Right lobe of liver (tissue), 6 donors: ENCODE measurements around the gene VPS4B. TPM values are rescaled to one million over a fixed set of nuclear protein-coding genes. Genes with fewer than 3 reads are reported as not detected.

ENCODE experiments used
- ATAC-seq, 4 donors: fragments of 200-7000 bp; cut with Tn5 transposase; one replicate each; pipeline ENCODE4 v1.9.1; 2020; ENCODE audit warnings: mild to moderate bottlenecking in 4 of 4, moderate library complexity in 4 of 4
- DNase-seq, 3 donors: peaks; one replicate each; pipeline ENCODE4 v3.0.0-alpha.2; 2020
- H3K27ac ChIP-seq, 3 donors: fragments of 200-600 bp; one replicate each; pipeline ENCODE4 v1.8.0; 2022
- H3K27me3 ChIP-seq, 2 donors: fragments of 200-600 bp; one replicate each; pipeline ENCODE4 v1.8.0; 2022
- H3K36me3 ChIP-seq, 4 donors: fragments of 200-600 bp; sonication (generic) in 1 of 4; one replicate each; pipeline versions ENCODE4 v1.5.1 to v1.8.0; 2017 to 2022; ENCODE audit warnings: control low read depth in 1 of 4
- H3K4me1 ChIP-seq, 4 donors: fragments of 200-600 bp; sonication (generic) in 1 of 4; one replicate each; pipeline versions ENCODE4 v1.5.1 to v1.8.0; 2017 to 2022; ENCODE audit warnings: control low read depth in 1 of 4
- H3K4me3 ChIP-seq, 3 donors: fragments of 200-600 bp; one replicate each; pipeline ENCODE4 v1.8.0; 2022
- H3K9me3 ChIP-seq, 4 donors: fragments of 200-600 bp; sonication (generic) in 1 of 4; one replicate each; pipeline versions ENCODE4 v1.5.1 to v1.8.0; 2017 to 2022; ENCODE audit warnings: control low read depth in 1 of 4
- POLR2A ChIP-seq: fragments of 450-650 bp; IDR thresholded peaks from one replicate; pipeline ENCODE4 v1.6.1; 2017; ENCODE audit warnings: antibody characterized with exemption, mild to moderate bottlenecking
- WGBS: methylation state at CpG from one replicate; pipeline ENCODE4 v1.1.6; 2018; ENCODE audit warnings: low coverage, low lambda C conversion rate; ENCODE audit not compliant: insufficient coverage; ENCODE audit errors: missing lambda C conversion rate; 5-methylcytosine and 5-hydroxymethylcytosine counted together
- intact Hi-C, 2 donors: fragments of 100-400 bp; cut with DNase I; formaldehyde crosslinking; loops; one replicate each; pipeline versions ENCODE4 v1.11.2 to v1.14.1; 2022
- total RNA-seq, 6 experiments: library from RNA; depleted of rRNA in 2 of 6; stranded (reverse); fragments of >200 nt in 2 of 6; fragmentation: NEBNext Ultra II Directional in 3 of 6; extraction: Animal tissue kit (Norgen Biotek cat#: 25700) in 3 of 6; gene quantifications; one replicate each; pipeline versions ENCODE4 v1.1.0 to v1.2.4, GENCODE V29; 2016 to 2023
- TF ChIP-seq, protein P1 (sequence below), 4 donors: fragments of 200-600 bp in 3 of 4; fragments of 450-650 bp in 1 of 4; IDR thresholded peaks; one replicate each; pipeline versions ENCODE4 v1.5.1 to v1.8.0; 2016 to 2022; ENCODE audit warnings: antibody characterized with exemption in 4 of 4, mild to moderate bottlenecking in 2 of 4
- donor health status: DM: no; HTN: yes; CAD: no.
- donor health status: DM: no; HTN: no; CAD: no.
- donor health status: DM: no; HTN: no; CAD: no.
- donor health status: DM: no; HTN: yes; CAD: no.
- donor health status: DM: no; HTN: yes; CAD: no.

VPS4B gene
- total RNA-seq, 6 experiments from 2014 or later, result 18.3 to 30.4 (median 22.3) TPM

GRCh38 chr18:63348508-63349136 lies 73.7 kb downstream of the VPS4B start:
- DNase-seq, result peak; percentile 75 to 76 (median 76)
- Histone ChIP-seq H3K9me3 (no peaks in the 10 kb centered on the region), H3K27ac (peak overlapping the region in 2 of 3 donors; percentile 42 to 64), H3K4me1 (peaks cover 0 to 31% (median 14%) of the 10 kb centered on the region in 4 donors), H3K27me3 (no peaks in the 10 kb centered on the region), H3K36me3 (peaks cover 0 to 47% (median 15%) of the 10 kb centered on the region in 4 donors), H3K4me3 (no peak overlapping the region)
- 74% methylated on average over 7 of the region's 7 CpGs for WGBS
- TF ChIP-seq, protein P1, sequence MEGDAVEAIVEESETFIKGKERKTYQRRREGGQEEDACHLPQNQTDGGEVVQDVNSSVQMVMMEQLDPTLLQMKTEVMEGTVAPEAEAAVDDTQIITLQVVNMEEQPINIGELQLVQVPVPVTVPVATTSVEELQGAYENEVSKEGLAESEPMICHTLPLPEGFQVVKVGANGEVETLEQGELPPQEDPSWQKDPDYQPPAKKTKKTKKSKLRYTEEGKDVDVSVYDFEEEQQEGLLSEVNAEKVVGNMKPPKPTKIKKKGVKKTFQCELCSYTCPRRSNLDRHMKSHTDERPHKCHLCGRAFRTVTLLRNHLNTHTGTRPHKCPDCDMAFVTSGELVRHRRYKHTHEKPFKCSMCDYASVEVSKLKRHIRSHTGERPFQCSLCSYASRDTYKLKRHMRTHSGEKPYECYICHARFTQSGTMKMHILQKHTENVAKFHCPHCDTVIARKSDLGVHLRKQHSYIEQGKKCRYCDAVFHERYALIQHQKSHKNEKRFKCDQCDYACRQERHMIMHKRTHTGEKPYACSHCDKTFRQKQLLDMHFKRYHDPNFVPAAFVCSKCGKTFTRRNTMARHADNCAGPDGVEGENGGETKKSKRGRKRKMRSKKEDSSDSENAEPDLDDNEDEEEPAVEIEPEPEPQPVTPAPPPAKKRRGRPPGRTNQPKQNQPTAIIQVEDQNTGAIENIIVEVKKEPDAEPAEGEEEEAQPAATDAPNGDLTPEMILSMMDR (IDR thresholded peaks at IDR 0.05), result no peak
- TF ChIP-seq POLR2A, result no peak
- ATAC-seq, result peak; percentile 52 to 75 (median 66)
- intact Hi-C loops, result loop anchor here in 1 of 2 donors (10.0 kb wide), 1 partner anchor 86 kb away; no protein-coding TSS in a partner anchor

- 84% methylated on average over 7 of the region's 7 CpGs for WGBS
- no peak overlapping the region for H3K4me3 ChIP-seq
- no peak for ATAC-seq
- H3K4me1 ChIP-seq, result peaks cover 0 to 31% (median 15%) of the 10 kb centered on the region in 4 donors
- no peak overlapping the region for H3K27ac ChIP-seq
- TF ChIP-seq POLR2A, result no peak
- TF ChIP-seq, protein P1 (IDR thresholded peaks at IDR 0.05), result no peak
- no peaks in the 10 kb centered on the region for H3K9me3 ChIP-seq
- no peak for DNase-seq
- intact Hi-C loops, result loop anchor here in 1 of 2 donors (10.0 kb wide), 1 partner anchor 88 kb away; no protein-coding TSS in a partner anchor
- peaks cover 0 to 38% (median 19%) of the 10 kb centered on the region in 4 donors for H3K36me3 ChIP-seq
- H3K27me3 ChIP-seq, result no peaks in the 10 kb centered on the region
Measured at GRCh38 chr18:63346480-63347183, 75.6 kb downstream of the VPS4B start.

DNA sequence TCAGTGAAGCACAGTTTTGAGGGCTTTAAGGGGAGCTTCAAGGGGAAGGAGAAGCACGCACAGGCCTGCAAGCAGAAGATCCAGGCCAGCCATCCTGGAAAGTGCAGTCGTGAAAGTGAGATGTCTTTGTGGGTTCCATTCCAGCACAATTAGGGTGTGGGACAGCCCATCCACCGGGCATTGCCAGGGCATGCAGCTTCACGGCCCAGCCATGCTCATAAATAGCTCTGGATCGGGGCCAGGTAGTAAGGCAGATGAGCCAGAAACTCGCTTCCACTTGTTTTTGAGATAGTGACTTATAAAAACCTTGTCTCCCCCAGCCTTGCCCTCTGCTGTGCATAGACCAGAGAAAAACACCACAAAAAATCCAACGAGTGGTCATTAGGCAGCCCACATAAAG lies 76.2 kb downstream of the VPS4B start:
- intact Hi-C loops, result loop anchor here in 1 of 2 donors (10.0 kb wide), 1 partner anchor 89 kb away; no protein-coding TSS in a partner anchor

DNA sequence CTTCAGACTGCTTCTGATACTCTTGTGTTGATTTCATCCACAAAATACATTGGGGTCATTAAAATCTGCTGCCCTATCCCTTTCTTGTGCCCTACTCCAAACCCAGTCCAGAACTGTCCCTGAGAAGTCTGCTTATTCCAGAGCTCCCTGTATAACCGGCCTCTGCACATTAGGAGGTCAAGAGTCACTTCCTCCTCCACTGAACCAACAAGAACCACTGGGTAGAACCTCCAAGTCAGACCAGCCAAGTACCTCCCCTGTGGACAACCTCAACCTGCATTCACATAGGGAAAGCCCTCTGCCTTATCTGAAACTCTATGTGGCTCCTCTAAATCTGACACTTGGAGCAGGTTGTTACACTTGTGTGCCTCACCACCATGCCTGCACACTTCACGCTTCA lies 77.4 kb downstream of the VPS4B start:
- H3K27me3 ChIP-seq, result no peaks in the 10 kb centered on the region
- peak; percentile 33 to 61 (median 46) for ATAC-seq
- H3K9me3 ChIP-seq, result no peaks in the 10 kb centered on the region
- TF ChIP-seq, protein P1 (IDR thresholded peaks at IDR 0.05), result no peak
- no peak for TF ChIP-seq POLR2A
- H3K4me1 ChIP-seq, result peaks cover 0 to 31% (median 15%) of the 10 kb centered on the region in 4 donors
- peaks cover 0 to 39% (median 19%) of the 10 kb centered on the region in 4 donors for H3K36me3 ChIP-seq
- no peak for DNase-seq
- intact Hi-C loops, result loop anchor here in 1 of 2 donors (10.0 kb wide), 1 partner anchor 90 kb away; no protein-coding TSS in a partner anchor
- peak overlapping the region in 2 of 3 donors; percentile 70 to 89 for H3K27ac ChIP-seq
- H3K4me3 ChIP-seq, result no peak overlapping the region
- WGBS, result 65% methylated on average over 2 of the region's 2 CpGs

More for the DNA sequence above, 76.2 kb downstream of the VPS4B start:
- H3K36me3 ChIP-seq, result peaks cover 0 to 37% (median 21%) of the 10 kb centered on the region in 4 donors
- DNase-seq, result no peak
- 70% methylated on average over 4 of the region's 7 CpGs for WGBS
- H3K4me3 ChIP-seq, result no peak overlapping the region
- H3K27me3 ChIP-seq, result no peaks in the 10 kb centered on the region
- peaks cover 0 to 31% (median 15%) of the 10 kb centered on the region in 4 donors for H3K4me1 ChIP-seq
- no peak for ATAC-seq
- no peaks in the 10 kb centered on the region for H3K9me3 ChIP-seq
- no peak overlapping the region for H3K27ac ChIP-seq
- TF ChIP-seq, protein P1 (IDR thresholded peaks at IDR 0.05), result no peak
- TF ChIP-seq POLR2A, result no peak
